ENCODE measurements around the gene SNTA1.

DNA sequence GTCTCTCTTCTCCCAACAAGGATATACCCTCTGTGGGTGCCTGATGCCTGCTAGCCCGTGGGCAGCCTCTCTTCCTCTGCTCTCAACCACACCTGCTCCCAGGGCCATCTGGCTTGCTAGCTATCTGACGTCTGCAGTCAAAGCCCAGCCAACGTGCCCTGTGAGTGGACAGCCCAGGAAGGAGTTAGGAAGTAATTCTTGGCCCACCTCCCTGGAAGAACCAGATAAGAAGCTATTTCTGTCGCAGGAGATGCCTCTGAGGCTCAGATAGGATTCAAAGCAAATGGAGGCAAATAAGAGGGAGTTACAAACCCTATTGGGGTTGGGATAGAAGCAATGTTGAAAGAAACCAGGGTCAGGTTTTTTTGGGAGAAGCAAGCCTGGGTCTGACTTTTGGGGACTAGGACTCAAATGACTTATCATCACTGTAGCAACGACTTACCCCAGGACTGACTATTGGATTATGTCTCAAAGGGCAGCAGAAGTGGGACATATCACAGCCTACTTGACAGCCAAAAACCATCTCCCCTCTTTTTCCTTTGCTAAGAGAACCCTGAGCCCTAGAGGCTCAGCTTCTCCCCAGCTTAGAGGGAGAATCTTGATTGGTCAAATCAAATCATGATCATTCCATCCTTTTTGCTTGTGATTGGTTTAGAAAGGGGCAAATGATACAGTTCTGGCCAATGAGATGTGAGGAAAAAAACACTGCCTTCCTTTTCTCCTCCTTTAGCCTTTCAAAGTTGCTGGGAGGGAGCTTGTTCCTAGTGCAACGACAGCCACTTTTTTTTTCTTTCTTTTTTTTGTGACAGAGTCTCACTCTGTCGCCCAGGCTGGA lies 24.2 kb downstream of the SNTA1 start:
- TF ChIP-seq, protein P1, sequence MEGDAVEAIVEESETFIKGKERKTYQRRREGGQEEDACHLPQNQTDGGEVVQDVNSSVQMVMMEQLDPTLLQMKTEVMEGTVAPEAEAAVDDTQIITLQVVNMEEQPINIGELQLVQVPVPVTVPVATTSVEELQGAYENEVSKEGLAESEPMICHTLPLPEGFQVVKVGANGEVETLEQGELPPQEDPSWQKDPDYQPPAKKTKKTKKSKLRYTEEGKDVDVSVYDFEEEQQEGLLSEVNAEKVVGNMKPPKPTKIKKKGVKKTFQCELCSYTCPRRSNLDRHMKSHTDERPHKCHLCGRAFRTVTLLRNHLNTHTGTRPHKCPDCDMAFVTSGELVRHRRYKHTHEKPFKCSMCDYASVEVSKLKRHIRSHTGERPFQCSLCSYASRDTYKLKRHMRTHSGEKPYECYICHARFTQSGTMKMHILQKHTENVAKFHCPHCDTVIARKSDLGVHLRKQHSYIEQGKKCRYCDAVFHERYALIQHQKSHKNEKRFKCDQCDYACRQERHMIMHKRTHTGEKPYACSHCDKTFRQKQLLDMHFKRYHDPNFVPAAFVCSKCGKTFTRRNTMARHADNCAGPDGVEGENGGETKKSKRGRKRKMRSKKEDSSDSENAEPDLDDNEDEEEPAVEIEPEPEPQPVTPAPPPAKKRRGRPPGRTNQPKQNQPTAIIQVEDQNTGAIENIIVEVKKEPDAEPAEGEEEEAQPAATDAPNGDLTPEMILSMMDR (IDR thresholded peaks at IDR 0.05): no peak
- TF ChIP-seq POLR2A (IDR thresholded peaks at IDR 0.05; ENCODE audit: low read depth): no peak
- TF ChIP-seq EP300 (IDR thresholded peaks at IDR 0.05): no peak
- TF ChIP-seq POLR2AphosphoS5 (IDR thresholded peaks at IDR 0.05): no peak
